ENCODE data around the gene CNDP1.
"Not testable (repeated sequence)": the region's sequence is repeated elsewhere in the genome, so short reads cannot be mapped to it uniquely, and the experiment has no call there.

The CNDP1 gene

GRCh38 chr18:74520096-74520833, 14.0 kb upstream of the CNDP1 start:
- DNase-seq = no peak
- no peak for ATAC-seq

GRCh38 chr18:74521068-74521725, 13.1 kb upstream of the CNDP1 start:
- DNase-seq (no peak), ATAC-seq (no peak)

GRCh38 chr18:74522635-74523548, 11.4 kb upstream of the CNDP1 start:
- ATAC-seq (no peak), DNase-seq (no peak)

- DNase-seq (no peak), ATAC-seq (no peak)
These were observed 10.2 kb upstream of the CNDP1 start for GRCh38 chr18:74524097-74524496.

- DNase-seq, ATAC-seq: not testable (repeated sequence)
These were observed 9.4 kb upstream of the CNDP1 start for GRCh38 chr18:74524915-74525314.

GRCh38 chr18:74525741-74526140, 8.6 kb upstream of the CNDP1 start:
- ATAC-seq (no peak), DNase-seq (no peak)

- no peak for ATAC-seq
- DNase-seq = no peak
These were observed 7.8 kb upstream of the CNDP1 start for GRCh38 chr18:74526488-74526887.

GRCh38 chr18:74528478-74528877, 5.8 kb upstream of the CNDP1 start:
- ATAC-seq (no peak), DNase-seq (no peak)

- DNase-seq = no peak
- ATAC-seq = no peak
These were observed 5.4 kb upstream of the CNDP1 start for GRCh38 chr18:74528913-74529312.

GRCh38 chr18:74529378-74529777, 4.9 kb upstream of the CNDP1 start:
- DNase-seq (no peak), ATAC-seq (no peak)

GRCh38 chr18:74529811-74530583, 4.3 kb upstream of the CNDP1 start:
- ATAC-seq (no peak), DNase-seq (no peak)

- ATAC-seq (no peak), DNase-seq (no peak)
These were observed 3.8 kb upstream of the CNDP1 start for GRCh38 chr18:74530584-74530862.

- DNase-seq (no peak), ATAC-seq (no peak)
These were observed 3.3 kb upstream of the CNDP1 start for GRCh38 chr18:74531043-74531442.

- no peak for DNase-seq
- ATAC-seq = no peak
These were observed 1.7 kb upstream of the CNDP1 start for GRCh38 chr18:74532511-74533025.

GRCh38 chr18:74533666-74534065, 634 bp upstream of the CNDP1 start:
- ATAC-seq (no peak), DNase-seq (no peak)

GRCh38 chr18:74534981-74535649, 815 bp downstream of the CNDP1 start:
- no peak for ATAC-seq

GRCh38 chr18:74539289-74539688, 5.0 kb downstream of the CNDP1 start:
- ATAC-seq (no peak), DNase-seq (no peak)

More at GRCh38 chr18:74534981-74535649, 815 bp downstream of the CNDP1 start:
- no peak for DNase-seq

- DNase-seq = no peak
- ATAC-seq = no peak
These were observed 6.5 kb downstream of the CNDP1 start for GRCh38 chr18:74540652-74541421.

- ATAC-seq (no peak), DNase-seq (no peak)
These were observed 7.6 kb downstream of the CNDP1 start for GRCh38 chr18:74541703-74542555.

GRCh38 chr18:74544898-74545297, 10.6 kb downstream of the CNDP1 start:
- no peak for ATAC-seq
- DNase-seq = no peak

Measured in stimulated activated naive CD8-positive, alpha-beta T cell treated with anti-CD3 and anti-CD28 coated beads, Interleukin-15, Interleukin-2, amounts not matched to agents 100 U/mL and 50 U/mL, for 24 hours (primary cell).